Middle frontal gyrus (tissue), 1 donor: ENCODE results near the gene MRPL11.
A peak's percentile ranks its signal among the peaks of the same experiment; 100 is the strongest.

ENCODE experiments used
- DNase-seq: peaks from one replicate; pipeline ENCODE4 v3.0.0-alpha.2; 2015; ENCODE audit warnings: low spot score; ENCODE audit errors: extremely low spot score

The MRPL11 gene

GRCh38 chr11:66393954-66394353 is 44.7 kb downstream of the MRPL11 start:
- DNase-seq: no peak

DNA sequence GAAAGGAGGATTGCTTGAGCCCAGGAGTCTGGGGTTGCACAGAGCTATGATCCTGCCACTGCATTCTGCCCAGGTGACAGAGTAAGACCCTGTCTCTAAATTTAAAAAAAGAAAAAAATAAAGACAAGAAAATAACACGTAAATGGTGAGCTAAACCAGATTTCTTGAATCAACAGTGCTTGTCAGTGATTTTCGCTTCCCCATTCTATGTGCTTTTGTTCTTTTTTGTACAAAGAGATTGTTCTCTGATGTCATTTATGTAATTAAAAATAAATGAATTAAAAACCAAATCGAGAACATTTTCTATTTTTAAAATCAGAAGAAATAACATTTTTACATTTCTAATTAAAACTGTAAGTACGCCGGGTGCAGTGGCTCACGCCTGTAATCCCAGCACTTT is 47.3 kb downstream of the MRPL11 start:
- no peak for DNase-seq

GRCh38 chr11:66388780-66389386 is 49.8 kb downstream of the MRPL11 start:
- no peak for DNase-seq

GRCh38 chr11:66386171-66387069 is 52.2 kb downstream of the MRPL11 start:
- peak; percentile 76 for DNase-seq
